Stomach (tissue), 4 donors: ENCODE data around the gene KIAA0513.

Experiments
- CTCF ChIP-seq, 7 experiments: fragments of 450-650 bp in 4 of 7; fragments of 200-600 bp in 3 of 7; sonication (generic) in 3 of 7; IDR thresholded peaks; one replicate each; pipeline ENCODE4 v1.5.1; 2016 to 2019; ENCODE audit warnings: antibody characterized with exemption in 7 of 7, control low read depth in 2 of 7, mild to moderate bottlenecking in 1 of 7
- EP300 ChIP-seq: sonication (generic); formaldehyde crosslinking; IDR thresholded peaks from one replicate; pipeline ENCODE4 v1.6.1; 2017; ENCODE audit warnings: antibody characterized with exemption
- POLR2A ChIP-seq, 4 donors: fragments of 450-650 bp; IDR thresholded peaks; one replicate each; pipeline ENCODE4 v1.6.1; 2016; ENCODE audit warnings: antibody characterized with exemption in 4 of 4, control low read depth in 2 of 4, mild to moderate bottlenecking in 1 of 4, moderate library complexity in 1 of 4
- POLR2AphosphoS5 ChIP-seq, 3 donors: sonication (generic); formaldehyde crosslinking; IDR thresholded peaks; one replicate each; pipeline ENCODE4 v1.6.1; 2016; ENCODE audit warnings: antibody characterized with exemption in 3 of 3

GRCh38 chr16:85111184-85111583 lies 83.6 kb downstream of the KIAA0513 start:
- no peak for TF ChIP-seq CTCF (IDR thresholded peaks at IDR 0.05)
- no peak for TF ChIP-seq POLR2A (IDR thresholded peaks at IDR 0.05)
- TF ChIP-seq POLR2AphosphoS5 (IDR thresholded peaks at IDR 0.05): no peak
- TF ChIP-seq EP300: no peak
